GM12878 (cell line): ENCODE data around the gene PPP1R3F.

Experiments
- HCFC1 ChIP-seq: fragments of 150-350 bp; IDR thresholded peaks from 2 replicates; pipeline ENCODE4 v1.6.1; 2014; ENCODE audit warnings: low read length
- NR2C1 ChIP-seq: fragments of 450-650 bp; IDR thresholded peaks from 2 replicates; pipeline ENCODE4 v1.6.1; 2017; ENCODE audit warnings: antibody characterized with exemption, mild to moderate bottlenecking, moderate library complexity
- POLR2A ChIP-seq: IDR thresholded peaks from 2 replicates; pipeline ENCODE4 v1.6.1; 2011; ENCODE audit warnings: low read depth, mild to moderate bottlenecking, low read length
- RCOR1 ChIP-seq: conservative IDR thresholded peaks from 2 replicates; pipeline ENCODE4 v1.6.1; 2012; ENCODE audit warnings: low read depth, low read length, improper control_type of control experiment
- TAF1 ChIP-seq: IDR thresholded peaks from 2 replicates; pipeline ENCODE4 v1.6.1; 2011; ENCODE audit warnings: mild to moderate bottlenecking, low read depth, low read length, borderline replicate concordance

DNA sequence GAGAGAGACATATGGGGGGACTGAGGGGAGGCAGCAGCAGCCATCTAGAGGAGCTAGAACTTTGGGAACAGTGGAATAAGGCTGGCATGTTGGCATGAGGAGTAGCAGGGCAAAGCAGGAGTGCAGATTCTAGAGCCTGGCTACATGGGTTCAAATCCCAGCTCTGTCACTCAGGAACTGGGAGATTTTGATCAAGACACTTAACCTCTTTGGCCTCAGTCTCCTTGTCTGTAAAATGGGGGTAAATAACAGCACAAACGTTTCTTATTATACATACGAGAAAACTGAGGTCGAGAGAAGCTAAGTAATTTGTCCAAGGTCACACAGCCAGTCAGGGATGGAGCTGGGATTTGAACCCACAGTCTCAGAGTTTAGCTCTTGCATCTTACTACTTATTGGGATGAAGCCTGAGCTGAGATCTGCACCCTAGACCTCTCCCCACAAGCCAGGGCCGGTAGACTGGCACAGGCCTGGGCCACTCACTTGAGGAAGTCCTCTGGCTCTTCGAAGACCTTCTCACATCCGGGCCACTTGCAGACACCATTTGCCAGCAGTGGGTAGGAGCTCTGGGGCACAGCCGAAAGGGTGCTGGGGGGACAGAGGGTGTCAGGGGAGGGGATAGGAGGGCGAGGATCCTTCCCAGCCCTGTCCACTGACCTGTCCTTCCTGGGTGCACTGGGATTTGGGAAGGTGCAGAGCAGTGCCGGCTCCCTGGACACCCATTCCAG lies 13.2 kb upstream of the PPP1R3F start:
- no peak for TF ChIP-seq HCFC1
- TF ChIP-seq POLR2A: no peak
- no peak for TF ChIP-seq NR2C1
- no peak for TF ChIP-seq RCOR1
- no peak for TF ChIP-seq TAF1
